ENCODE measurements around the gene TRIM14.

Gene TRIM14, protein sequence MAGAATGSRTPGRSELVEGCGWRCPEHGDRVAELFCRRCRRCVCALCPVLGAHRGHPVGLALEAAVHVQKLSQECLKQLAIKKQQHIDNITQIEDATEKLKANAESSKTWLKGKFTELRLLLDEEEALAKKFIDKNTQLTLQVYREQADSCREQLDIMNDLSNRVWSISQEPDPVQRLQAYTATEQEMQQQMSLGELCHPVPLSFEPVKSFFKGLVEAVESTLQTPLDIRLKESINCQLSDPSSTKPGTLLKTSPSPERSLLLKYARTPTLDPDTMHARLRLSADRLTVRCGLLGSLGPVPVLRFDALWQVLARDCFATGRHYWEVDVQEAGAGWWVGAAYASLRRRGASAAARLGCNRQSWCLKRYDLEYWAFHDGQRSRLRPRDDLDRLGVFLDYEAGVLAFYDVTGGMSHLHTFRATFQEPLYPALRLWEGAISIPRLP

DNA sequence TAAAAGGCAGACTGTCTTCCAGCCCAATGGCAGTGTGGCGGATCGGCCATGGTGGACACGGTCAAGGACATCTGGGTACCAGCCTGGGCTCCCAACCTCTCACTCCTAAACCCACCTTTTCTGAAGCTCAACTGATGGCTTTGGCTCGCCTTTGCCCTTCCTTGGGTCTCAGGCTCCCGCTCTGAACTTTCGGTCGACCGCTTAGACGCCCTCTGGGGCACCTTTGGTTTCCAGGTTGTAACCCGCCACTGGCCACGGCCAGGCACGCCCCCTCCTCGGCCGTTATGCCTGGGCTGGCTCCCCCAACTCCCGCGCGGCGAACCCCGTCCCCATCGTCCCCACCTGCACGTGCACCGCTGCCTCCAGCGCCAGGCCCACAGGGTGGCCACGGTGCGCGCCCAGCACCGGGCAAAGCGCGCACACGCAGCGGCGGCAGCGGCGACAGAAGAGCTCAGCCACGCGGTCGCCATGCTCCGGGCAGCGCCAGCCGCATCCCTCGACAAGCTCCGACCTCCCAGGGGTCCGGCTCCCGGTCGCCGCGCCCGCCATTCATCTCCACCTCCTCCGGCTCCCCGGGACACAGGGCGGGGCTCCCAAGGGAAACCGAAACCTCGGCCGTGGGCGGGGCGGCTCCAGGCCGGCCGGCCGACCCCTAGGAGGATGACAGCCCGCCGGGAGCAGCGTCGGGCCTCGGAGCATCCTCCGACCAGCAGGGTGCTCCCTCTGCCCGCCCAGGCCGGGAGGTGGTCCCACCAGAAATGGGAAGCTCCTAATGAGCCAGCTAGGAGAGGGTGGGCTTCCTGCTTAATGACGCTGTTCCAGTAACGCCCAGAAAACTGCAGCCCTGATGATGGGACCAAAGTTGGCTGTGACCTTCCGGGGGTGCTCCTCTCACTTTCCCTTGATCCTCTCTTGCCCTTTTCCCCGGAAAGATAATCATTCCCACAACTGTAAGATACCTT lies at the start of gene TRIM14:
TRIM14 (minus strand) TSS at position 583 of the 962 bp plus-strand sequence; CDS start at position 549, 34 bp downstream.
- no peak for DNase-seq (ENCODE audit: low spot score)

DNA sequence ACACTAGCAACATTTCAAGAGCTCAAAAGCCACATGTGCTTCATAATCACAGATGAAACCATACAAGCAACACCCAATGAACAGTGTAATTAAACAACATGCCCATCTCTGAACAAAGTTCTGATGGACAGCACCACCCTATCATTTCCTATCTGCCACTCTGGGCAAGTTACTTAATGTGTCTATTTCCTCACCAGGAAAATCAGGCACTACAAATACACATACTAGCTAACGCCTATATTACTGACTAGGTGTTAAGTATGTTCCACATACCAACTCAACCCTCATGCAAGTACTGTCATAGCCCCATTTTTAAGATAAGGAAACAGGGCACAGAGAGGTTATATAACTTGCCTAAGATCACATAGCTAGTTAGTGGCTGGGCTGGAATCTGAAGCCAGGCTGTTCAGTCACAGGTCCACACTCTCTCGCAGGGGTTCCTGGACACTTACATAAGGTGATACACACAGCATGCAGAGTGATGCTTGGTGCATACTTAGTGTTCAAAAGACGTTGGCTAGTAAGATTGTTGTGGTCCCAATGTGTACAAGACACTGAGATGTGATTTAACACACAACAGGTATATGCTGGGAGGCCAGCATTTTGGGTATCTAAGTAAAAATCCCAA lies 49.2 kb upstream of the TRIM14 start:
- no peak for DNase-seq (ENCODE audit: low spot score)

DNA sequence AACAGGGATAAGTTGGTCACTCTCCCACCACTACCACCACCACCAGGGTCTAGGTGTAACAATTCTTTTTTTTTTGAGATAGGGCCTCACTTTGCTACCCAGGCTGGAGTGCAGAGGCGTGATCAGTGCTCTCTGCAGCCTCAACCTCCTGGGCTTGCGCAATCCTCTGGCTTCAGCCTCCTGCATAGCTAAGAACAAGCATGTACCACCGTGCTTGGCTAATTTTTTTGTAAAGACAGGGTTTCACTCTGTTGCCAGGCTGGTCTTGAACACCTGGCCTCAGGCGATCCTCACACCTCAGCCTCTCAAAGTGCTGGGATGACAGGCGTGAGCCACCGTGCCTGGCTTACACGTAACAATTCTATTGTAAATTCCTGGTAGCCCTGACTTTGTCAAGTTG lies 45.9 kb upstream of the TRIM14 start:
- no peak for DNase-seq (ENCODE audit: low spot score)

DNA sequence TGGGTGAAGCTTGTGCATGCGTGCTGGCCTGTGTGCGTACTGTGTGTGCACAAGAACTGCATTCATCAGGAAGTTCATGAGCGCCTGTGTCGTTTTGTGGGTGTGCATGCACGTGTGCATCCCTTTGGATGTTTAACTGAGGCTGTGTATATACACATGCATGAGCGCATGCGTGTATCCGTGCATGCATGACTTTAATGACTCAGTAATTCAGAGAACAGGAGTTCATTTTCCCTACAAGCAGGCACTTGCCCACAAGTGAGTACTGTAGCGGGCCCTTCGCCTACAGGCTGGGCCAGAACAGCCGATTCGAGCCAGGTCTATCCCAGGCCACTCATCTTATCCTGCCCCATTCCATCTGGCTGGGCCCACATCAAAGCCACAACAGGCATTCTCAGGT lies 43.6 kb upstream of the TRIM14 start:
- DNase-seq (ENCODE audit: low spot score) = no peak

DNA sequence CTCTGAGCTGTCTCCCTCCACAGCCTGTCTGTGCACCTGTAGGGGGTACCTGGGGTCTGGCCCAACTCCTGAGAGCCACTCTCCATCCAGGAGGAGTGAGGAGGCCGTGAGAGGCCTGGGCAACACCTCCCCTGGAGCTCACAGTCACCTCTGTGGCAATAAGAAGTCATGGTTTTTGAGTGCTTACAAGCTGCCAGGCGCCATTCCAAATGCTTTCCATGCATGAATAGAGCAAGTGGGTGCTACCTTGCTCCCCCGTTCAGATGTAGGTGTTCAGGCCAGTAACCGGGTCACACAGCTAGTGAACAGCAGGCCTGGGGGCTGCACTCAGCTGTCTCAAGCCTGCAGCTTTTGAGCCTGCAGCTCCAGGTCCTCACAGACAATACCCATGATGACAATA lies 42.8 kb upstream of the TRIM14 start:
- no peak for DNase-seq (ENCODE audit: low spot score)

DNA sequence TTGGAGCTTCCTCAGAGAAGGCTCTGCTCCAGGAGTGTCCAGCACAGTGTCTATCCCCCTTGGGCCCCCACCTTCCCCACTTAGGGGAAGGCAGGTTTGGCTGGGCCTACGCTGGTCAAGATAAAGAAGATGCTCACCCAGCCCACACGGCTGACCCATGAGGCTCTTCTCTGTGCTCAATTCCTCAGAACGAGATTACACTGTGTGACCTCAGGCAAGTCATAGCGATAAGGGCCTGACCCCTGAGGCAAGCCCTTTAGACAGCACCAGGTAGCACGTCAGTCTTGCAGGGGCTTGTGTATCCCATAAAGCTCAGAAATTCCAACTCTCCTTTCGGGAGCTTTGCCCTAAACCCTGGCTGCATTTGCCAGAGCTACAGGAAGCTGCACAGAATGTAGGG lies 40.8 kb upstream of the TRIM14 start:
- DNase-seq (ENCODE audit: low spot score) = no peak

DNA sequence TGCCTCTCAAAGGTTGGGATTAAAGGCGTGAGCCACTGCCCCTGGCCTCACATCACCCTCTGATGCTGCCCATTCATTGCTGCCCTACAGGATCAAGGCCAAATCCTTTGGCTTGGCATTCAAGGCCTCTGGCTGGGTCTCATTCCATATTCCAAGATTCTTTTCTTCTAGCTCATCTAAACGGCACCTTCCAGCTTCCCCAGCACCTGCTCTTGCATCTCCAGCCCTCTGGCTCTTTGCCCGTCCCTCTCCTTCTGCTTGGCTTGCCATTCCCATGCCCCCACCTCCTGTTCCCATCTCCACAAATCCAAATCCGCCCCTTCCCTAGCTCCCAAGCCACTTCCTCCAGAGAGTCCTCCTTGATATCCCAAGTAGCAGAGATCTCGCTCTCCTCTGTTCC lies 40.3 kb upstream of the TRIM14 start:
- DNase-seq (ENCODE audit: low spot score) = no peak

DNA sequence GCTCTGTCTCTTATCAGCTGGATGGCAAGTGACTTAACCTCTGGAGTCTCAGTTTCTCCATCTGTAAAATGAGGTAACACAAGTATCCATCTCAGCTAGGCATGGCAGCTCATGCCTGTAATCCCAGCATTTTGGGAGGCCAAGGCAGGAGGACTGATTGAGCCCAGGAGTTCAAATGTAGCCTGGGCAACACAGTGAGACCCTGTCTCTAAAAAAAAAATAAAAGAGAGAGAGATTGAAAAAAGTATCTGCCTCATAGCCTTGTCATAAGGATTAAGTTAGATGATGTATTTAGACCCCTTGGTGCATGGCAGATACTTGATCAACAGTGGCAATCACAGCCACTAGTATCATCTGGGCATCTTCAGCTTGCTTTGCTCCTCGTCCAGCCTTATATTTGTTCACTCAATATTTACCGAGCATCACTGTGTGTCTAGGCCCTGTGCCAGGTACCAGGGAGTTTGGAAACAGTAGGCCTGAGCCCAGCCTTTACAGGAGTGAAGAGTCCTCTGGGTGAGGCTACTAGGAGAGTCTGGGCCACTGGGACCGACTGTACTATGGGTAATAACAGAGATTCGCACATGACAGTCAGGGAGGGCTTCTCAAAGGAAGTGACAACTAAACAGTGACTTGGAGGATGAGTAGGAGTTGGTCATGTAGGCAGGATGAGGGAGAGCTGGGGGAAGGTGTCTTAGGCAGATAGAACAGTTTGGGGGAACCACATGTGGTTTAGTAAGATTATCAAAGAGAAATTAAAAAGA lies 39.2 kb upstream of the TRIM14 start:
- no peak for DNase-seq (ENCODE audit: low spot score)

DNA sequence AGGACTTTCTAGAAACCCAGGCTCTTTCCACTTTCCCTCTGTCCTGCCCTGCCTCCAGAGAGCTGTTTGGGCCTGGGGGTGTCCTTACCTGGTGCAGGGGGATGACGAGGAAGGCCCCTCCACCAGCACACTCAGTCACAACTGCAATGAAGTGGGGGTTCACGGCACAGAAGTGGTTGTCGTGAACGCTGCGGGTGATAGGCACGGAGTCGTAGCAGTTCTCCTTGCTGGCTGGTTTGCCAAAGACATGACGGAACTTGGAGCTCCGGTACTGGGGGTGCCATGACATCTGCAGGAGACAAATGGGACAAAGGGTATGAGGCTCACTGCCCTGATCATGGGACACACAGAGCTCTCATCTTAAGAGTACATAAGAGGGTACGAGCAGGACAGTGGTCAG lies 38.4 kb upstream of the TRIM14 start:
- no peak for DNase-seq (ENCODE audit: low spot score)

DNA sequence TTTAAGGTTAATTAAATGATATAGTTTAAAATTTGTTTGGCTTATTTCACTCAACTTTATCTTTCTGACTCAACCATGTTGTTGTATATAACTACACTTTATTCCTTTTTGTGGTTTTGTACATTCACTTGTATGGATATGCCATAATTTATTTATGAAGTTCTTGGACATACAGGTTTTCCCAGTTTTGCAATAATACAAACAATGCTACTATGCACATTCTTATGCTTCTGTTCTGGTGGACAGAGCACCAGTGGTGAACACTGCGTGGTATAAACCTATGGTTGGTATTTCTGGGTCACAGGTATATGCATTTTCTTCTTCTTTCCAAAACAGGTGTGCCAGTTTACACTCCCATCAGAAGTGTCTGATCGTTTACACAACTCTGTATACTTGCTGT lies 35.7 kb upstream of the TRIM14 start:
- DNase-seq (ENCODE audit: low spot score) = no peak

DNA sequence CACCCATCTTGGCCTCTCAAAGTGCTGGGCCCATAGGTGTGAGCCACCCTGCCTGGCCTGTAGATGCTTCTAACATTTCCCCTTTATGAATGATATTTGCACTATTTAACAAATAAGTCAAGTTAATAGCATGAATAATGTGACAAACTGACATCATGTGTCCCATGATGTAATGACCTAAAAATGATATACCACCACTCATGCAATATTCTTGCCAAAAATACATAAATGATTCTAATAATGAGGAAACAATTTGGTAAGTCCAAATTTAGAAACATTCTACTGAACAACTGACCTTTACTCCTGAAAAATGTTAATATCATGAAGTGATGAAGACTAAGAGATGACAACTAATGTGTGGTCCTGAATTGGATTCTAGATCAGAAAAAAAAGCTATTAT lies 33.5 kb upstream of the TRIM14 start:
- DNase-seq (ENCODE audit: low spot score) = no peak

DNA sequence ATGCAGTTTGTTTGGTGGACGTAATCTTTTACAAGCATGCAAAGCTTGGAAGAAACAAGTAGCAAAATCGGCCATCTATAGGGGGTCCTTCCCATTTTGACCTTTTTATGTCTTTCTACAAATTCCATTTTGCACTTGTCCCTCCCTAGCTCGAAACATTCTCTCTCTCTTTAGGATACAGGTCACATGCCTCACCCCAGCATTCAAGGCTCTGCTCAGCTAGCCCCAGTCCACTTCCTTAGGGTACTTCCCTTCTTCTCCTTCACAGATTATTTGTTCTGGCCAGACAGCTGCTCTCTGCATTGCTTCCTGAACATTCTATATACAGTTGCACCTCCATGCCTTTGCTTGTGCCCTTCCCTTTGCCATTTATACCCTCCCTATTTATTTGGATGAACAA lies 31.7 kb upstream of the TRIM14 start:
- no peak for DNase-seq (ENCODE audit: low spot score)

DNA sequence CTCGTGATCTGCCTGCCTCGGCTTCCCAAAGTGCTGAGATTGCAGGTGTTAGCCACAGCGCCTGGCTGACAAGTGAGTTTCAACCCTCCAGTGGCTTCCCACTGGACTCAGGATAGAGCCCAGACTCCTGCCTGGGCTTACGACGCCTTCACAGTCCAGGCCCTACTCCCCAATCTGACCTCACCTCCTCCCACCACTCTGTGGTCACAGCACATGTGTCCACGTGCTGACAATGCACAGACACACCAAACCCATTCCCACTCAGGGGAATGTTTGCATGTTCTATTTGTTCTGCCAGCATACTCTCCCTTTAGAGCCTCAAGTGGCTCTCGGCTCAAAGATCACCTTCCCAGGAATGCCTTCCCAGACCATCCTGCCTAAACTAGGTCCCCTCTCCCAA lies 31.1 kb upstream of the TRIM14 start:
- no peak for DNase-seq (ENCODE audit: low spot score)

DNA sequence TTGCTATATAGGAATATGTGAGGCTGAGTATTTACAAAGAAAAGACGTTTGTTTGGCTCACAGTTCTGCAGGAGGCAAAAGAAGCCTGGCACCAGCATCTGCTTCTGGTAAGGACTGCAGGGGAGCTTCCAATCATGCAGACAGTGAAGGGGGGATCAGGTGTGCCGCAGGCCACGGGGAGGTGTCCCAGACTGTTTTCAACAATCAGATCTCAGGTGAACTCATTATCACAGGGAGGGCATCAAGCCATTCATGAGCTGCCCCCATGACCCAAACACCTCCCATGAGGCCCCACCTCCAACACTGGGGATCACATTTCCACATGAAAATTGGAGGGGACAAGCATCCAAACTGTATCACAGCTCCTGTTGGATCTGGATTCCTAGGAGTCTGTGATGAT lies 30.4 kb upstream of the TRIM14 start:
- DNase-seq (ENCODE audit: low spot score) = no peak

DNA sequence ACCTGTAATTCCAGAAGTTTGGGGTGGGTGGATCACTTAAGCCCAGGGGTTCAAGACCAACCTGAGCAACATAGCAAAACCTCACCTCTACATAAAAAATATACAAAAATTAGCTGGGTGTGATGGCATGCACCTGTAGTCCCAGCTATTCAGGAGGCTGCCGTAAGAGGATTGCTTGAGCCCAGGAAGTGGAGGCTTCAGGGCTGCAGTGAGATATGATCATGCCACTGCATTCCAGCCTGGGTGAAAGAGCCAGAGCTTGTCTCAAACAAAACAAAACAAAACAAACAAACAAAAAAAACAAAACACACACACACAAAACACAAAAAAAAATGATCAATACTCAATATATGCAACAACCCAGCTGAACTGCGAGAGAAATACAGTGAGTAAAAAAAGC lies 29.5 kb upstream of the TRIM14 start:
- no peak for DNase-seq (ENCODE audit: low spot score)

DNA sequence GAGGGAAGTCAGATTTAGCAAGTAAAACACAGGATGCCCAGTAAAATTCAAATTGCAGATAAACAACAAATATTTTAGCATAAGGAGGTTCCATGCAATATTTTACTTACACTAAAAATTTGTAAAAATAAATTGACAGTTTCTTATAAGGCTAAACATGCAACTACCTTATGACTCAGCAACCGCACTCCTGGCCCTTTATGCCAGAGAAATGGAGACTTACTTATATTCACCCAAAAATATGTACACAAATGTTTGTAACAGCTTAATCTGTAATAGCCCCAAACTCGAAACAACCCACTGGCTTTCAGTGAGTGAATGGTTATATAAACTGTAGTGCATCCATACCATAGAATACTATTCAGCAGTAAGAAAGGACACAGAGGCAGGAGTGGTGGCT lies 28.6 kb upstream of the TRIM14 start:
- no peak for DNase-seq (ENCODE audit: low spot score)

DNA sequence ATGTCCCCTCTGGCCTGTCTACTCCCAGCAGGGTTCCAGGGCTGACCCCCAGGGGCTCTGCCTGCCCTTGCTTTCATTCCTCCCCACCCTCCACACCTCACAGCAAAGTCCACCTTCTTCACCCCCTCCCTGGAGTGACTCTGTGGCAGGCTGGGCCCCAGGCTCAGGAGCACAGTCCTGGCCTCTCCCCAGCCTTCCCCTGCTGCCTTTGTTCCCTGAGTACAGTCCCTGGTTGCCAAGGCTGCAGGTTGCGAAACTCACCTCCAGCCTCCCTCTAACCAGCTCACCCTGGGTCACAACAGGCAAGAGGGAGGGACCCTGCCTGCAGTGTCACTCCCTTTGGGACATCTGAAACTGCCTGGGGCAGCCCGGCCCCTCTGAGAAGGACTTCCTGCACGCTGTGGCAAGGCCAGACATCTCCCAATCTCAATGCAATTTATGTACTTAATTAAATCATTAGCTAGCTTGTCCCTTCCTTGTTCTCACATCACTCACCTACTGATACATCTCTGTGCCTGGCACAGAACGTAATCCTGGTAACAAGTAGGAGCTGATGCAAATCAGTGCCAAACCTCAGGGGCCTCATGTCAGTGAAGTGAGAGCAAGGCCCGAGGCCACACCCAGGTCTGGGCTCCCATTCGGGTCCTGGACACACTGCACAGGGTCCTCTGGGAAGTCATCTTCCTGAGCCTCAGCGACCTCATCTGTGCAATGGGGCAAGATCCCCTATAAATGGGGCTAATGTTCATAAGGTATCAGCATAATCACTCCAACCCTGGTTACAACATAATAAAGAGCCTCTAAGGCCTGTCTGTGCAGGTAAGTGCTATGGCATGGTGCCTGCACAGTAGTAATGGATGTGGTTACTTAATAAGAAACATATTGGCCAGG lies 27.3 kb upstream of the TRIM14 start:
- DNase-seq (ENCODE audit: low spot score) = no peak

DNA sequence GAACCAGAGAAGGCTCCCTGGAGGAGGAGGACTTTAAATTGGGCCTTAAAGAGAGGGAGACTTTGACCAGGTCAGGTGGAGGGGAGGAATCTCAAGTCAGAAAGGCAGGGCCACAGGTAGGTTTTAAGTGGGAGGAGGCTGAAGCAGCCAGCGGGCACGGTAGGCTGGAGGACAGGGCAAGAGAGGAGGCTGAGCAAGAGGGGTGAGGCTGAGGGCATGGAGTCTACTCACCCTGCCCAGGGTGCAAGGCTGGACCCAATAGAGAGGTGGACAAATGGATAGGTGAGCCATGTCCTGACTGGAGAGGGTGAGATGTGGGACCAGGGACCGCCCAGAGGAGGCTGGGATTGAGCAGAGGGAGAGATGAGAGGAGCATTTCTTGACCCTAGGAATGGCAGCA lies 25.6 kb upstream of the TRIM14 start:
- DNase-seq (ENCODE audit: low spot score) = no peak

DNA sequence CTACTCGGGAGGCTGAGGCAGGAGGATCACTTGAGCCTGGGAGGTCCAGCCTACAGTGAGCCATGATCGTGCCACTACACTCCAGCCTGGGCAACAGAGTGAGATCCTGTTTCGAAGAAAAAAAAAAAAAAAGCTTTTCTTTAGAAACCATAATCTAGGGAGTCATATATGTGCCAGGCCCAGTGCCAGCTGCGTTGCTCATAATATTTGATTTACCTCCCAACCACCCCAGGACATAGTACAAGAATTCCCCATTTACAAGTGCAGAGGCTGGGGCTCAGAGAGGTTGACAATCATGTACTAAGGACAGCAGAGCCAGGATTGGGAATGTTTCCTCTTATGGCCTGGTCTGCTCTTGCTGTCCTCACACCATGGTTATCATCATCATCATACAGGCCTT lies 25.1 kb upstream of the TRIM14 start:
- no peak for DNase-seq (ENCODE audit: low spot score)

DNA sequence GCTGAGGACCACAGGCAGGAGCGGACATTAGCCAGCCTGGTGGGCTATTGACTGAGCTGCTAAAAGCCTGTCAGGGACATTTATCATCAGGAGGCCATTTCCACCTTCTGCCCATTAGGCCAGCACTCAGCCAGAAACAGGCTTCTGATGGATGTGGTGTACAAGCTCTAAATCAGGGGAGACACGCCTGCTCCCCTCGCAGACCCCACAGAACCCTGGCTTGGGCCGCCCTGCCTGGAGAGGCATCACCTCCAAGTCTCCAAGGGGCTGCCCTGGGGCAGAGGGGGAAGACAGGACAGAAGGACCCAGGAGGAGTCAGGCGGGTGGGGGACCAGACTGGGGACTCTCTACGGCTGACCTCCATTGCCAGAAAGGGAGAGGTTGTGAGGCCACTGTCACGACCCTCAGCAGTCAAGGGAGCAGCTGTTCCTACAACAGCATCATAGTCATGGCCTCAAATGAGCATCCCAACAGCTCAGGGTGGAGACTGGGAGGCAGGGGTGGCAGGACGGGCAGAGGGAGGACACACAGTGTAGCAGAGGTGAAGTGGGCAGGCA lies 24.0 kb upstream of the TRIM14 start:
- no peak for DNase-seq (ENCODE audit: low spot score)
